ENCODE results near the gene ABCA4. TPM values are rescaled to one million over a fixed set of nuclear protein-coding genes. Genes with fewer than 3 reads are reported as not detected.

The ABCA4 gene
- total RNA-seq, 1 donor from 2014 or later = 6.0 TPM

DNA sequence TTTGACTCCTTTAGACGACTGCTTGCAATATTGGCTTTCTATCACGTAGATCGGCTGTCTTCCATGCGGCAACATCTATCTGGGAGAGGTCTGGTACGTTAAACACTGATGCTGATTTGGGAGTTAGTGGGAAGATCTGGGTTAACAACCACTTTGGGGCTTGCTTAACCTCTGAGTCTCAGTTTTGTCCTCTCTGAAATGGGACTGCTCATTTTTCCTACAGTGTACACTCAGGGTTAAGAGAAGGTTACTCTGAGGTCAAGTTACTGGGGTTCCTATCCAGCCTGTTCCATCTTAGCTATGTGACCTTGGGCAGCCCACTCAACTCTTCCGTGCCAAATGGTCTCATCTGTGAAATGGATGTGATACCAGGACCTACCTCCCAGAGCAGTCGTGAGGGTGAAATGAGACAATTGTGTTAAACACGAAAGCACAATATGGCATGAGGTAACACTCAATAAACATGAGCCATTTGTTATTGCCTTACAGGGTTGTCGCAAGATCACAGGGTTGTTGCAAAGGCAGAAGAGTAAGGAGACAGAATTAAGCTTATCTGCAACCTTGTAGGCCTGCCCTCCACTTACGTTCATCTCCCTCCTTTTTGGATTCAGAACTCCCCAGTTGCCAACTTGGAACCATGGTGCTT, 5.6 kb downstream of the ABCA4 start:
- H3K9me3 Mint-ChIP-seq (ENCODE audit: unreplicated experiment) = no peaks in the 10 kb centered on the region
- H3K36me3 Mint-ChIP-seq (ENCODE audit: unreplicated experiment) = no peaks in the 10 kb centered on the region
- H3K27me3 Mint-ChIP-seq (ENCODE audit: unreplicated experiment) = no peaks in the 10 kb centered on the region
- TF ChIP-seq, protein P1, sequence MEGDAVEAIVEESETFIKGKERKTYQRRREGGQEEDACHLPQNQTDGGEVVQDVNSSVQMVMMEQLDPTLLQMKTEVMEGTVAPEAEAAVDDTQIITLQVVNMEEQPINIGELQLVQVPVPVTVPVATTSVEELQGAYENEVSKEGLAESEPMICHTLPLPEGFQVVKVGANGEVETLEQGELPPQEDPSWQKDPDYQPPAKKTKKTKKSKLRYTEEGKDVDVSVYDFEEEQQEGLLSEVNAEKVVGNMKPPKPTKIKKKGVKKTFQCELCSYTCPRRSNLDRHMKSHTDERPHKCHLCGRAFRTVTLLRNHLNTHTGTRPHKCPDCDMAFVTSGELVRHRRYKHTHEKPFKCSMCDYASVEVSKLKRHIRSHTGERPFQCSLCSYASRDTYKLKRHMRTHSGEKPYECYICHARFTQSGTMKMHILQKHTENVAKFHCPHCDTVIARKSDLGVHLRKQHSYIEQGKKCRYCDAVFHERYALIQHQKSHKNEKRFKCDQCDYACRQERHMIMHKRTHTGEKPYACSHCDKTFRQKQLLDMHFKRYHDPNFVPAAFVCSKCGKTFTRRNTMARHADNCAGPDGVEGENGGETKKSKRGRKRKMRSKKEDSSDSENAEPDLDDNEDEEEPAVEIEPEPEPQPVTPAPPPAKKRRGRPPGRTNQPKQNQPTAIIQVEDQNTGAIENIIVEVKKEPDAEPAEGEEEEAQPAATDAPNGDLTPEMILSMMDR (IDR thresholded peaks at IDR 0.05) = no peak
- DNase-seq (ENCODE audit: extremely low spot score, unreplicated experiment) = no peak
- H3K4me3 Mint-ChIP-seq (ENCODE audit: unreplicated experiment) = no peak overlapping the region
- H3K4me1 Mint-ChIP-seq (ENCODE audit: unreplicated experiment) = peaks cover 91% of the 10 kb centered on the region
- H3K27ac Mint-ChIP-seq (ENCODE audit: unreplicated experiment) = peak overlapping the region; percentile 98

DNA sequence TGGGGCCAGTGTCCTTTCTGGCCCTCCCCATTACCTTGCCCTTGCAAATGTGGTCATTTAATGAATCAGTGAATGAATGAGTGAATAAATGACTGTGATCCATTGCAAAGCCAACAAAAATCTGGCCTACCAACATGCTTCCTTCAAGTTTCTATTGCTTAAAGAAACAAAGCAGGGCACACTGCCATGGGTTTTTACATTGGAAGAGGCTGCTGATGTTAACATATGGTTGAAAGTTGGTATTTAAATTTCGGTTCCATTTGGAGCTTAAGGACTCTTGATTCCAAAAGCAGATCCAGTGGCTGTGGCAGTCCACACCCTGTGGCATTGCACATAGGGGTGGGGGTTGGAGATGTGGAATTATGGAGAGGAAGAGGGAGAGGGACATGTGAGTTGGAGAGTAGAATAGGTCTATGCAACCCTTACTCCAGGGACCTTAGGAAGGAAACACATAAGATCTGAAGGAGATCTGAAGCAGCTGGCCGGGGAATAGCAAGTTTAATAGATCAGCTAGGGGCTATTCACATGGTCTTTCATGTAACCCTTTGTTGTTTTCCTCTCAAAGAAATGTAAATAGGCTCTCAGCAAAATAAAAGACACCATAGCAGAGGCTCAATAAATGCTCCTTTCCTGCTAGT, 7.2 kb downstream of the ABCA4 start:
- Mint-ChIP-seq H3K4me1 (ENCODE audit: unreplicated experiment) (peaks cover 77% of the 10 kb centered on the region), H3K4me3 (ENCODE audit: unreplicated experiment) (no peak overlapping the region), H3K27me3 (ENCODE audit: unreplicated experiment) (no peaks in the 10 kb centered on the region), H3K9me3 (ENCODE audit: unreplicated experiment) (no peaks in the 10 kb centered on the region), H3K27ac (ENCODE audit: unreplicated experiment) (peak overlapping the region; percentile 80), H3K36me3 (ENCODE audit: unreplicated experiment) (no peaks in the 10 kb centered on the region)
- TF ChIP-seq, protein P1 (IDR thresholded peaks at IDR 0.05) = no peak
- no peak for DNase-seq (ENCODE audit: extremely low spot score, unreplicated experiment)

DNA sequence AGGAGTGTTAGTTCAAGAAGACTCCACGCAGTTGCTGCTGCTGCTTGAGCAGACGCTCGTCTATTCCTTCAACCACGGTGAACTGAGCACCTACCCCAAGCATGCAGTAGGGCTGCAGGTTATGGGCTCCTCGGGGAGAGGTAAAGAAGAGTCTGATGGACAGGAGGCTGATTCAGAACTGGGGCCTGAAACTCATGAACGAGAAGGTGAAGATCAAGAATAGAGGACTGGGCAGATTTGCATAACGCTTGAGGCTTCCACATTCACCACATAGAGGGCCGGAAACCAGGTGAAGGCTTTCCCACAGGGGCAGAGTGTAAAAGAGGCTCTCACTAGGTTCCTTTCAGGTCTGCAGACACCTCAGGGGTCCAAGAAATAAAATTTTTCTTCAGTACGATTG, 9.1 kb downstream of the ABCA4 start:
- Mint-ChIP-seq H3K9me3 (ENCODE audit: unreplicated experiment) (no peaks in the 10 kb centered on the region), H3K4me3 (ENCODE audit: unreplicated experiment) (no peak overlapping the region), H3K36me3 (ENCODE audit: unreplicated experiment) (no peaks in the 10 kb centered on the region), H3K27ac (ENCODE audit: unreplicated experiment) (peak overlapping the region; percentile 79), H3K4me1 (ENCODE audit: unreplicated experiment) (peaks cover 74% of the 10 kb centered on the region), H3K27me3 (ENCODE audit: unreplicated experiment) (no peaks in the 10 kb centered on the region)
- TF ChIP-seq, protein P1 (IDR thresholded peaks at IDR 0.05) = no peak
- no peak for DNase-seq (ENCODE audit: extremely low spot score, unreplicated experiment)

DNA sequence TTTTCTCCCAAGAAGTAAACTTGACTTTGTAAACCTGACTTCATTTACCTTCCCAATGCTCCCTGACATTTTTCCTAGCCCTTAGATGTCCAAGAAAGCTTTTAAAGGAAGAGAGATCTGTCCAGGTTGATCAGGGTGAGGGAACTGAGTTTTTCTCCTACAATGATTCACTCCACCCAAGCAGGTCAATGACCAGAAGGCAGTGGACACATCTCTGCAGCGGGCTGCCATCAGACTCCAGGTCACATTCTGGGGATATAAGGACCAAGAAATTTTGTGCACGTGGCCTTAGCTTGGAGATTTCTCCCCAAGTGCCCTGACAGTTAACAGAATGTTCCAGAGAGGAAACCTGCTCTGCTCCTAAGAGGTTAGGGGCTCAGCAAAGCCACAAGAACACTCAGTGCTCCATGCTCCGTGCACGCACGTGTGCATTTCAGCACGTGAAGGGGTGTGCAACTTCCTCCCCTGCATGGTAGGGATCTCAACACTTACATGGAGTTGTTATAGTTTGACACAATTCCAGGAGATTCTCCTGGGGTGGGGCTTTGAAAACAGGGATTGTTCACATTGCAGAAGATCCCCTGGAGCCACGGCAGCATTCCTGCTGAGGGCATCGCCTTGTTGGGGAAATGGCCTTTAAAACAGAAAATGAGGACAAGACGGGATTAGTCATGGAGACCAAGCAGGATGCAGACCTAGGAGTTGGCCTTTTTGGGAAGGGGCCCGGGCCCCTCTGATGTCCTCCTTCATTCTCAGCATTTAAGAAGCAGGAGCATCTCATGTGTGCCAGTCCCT, 9.8 kb downstream of the ABCA4 start:
- DNase-seq (ENCODE audit: extremely low spot score, unreplicated experiment) = no peak
- H3K27me3 Mint-ChIP-seq (ENCODE audit: unreplicated experiment) = no peaks in the 10 kb centered on the region
- H3K27ac Mint-ChIP-seq (ENCODE audit: unreplicated experiment) = peak overlapping the region; percentile 79
- TF ChIP-seq, protein P1 (IDR thresholded peaks at IDR 0.05) = no peak
- H3K4me3 Mint-ChIP-seq (ENCODE audit: unreplicated experiment) = no peak overlapping the region
- H3K4me1 Mint-ChIP-seq (ENCODE audit: unreplicated experiment) = peaks cover 74% of the 10 kb centered on the region
- no peaks in the 10 kb centered on the region for H3K36me3 Mint-ChIP-seq (ENCODE audit: unreplicated experiment)
- H3K9me3 Mint-ChIP-seq (ENCODE audit: unreplicated experiment) = no peaks in the 10 kb centered on the region

Measured in osteocyte (in vitro differentiated cells).